T follicular helper cell (primary cell): ENCODE data around the gene HSPBAP1.
"Not testable (repeated sequence)": the region's sequence is repeated elsewhere in the genome, so short reads cannot be mapped to it uniquely, and the experiment has no call there.

Source experiments
- DNase-seq: peaks from one replicate; pipeline ENCODE4 v3.0.0-alpha.2; 2020; ENCODE audit warnings: low read depth

The HSPBAP1 gene

DNA sequence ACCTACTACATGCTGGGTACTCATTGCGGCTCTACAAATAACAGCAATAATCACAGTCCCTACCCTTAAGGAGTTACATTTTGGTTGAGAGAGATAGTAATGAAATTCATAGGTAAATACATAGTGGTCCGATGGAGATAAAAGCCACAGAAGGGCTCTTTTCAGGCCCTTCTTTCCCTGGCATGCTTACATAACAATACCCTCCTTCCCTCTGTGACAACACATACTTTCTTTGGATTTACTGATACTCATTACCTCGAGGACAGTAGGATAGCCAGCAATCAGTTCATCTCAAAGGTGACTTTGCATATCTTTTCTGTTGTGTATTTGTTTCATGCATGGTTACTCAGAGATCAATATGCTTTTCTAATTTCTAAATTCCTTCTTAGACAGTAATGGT is 54.5 kb downstream of the HSPBAP1 start:
- DNase-seq = no peak

DNA sequence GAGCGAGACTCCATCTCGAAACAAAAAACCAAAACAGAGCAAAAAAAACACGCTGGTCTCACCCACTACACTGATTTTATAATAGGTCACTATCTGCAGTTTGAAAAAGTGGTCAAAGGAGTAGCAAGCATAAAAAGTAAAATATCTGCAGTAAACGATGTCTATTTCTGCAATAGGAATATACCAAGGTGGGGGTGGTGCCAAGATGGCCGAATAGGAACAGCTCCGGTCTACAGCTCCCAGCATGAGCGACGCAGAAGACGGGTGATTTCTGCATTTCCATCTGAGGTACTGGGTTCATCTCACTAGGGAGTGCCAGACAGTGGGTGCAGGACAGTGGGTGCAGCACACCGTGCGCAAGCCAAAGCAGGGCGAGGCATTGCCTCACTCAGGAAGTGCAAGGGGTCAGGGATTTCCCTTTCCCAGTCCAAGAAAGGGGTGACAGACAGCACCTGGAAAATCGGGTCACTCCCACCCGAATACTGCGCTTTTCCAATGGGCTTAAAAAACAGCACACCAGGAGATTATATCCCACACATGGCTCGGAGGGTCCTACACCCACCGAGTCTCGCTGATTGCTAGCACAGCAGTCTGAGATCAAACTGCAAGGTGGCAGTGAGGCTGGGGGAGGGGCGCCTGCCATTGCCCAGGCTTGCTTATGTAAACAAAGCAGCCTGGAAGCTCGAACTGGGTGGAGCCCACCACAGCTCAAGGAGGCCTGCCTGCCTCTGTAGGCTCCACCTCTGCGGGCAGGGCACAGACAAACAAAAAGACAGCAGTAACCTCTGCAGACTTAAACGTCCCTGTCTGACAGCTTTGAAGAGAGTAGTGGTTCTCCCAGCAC is 60.7 kb downstream of the HSPBAP1 start:
- DNase-seq = not testable (repeated sequence)

DNA sequence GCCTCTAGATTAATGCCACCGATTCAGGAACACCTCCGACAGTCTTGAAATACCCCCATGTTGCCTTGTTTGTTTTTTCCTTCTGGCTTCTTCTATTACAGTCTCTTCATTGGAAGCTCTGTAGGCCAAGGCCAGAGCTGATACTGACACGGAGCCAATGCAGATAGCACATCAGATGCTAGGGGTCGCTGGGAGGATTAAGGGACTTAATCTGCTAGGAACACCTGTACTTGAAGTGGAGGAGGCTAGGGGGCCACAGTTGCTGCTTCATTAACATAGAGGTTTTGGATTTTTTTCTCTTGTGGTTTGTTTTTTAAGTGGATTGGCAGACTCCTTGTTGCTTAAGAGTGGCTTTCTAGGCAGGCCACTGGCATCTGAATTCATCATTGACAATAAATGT is 63.4 kb downstream of the HSPBAP1 start:
- DNase-seq = no peak

DNA sequence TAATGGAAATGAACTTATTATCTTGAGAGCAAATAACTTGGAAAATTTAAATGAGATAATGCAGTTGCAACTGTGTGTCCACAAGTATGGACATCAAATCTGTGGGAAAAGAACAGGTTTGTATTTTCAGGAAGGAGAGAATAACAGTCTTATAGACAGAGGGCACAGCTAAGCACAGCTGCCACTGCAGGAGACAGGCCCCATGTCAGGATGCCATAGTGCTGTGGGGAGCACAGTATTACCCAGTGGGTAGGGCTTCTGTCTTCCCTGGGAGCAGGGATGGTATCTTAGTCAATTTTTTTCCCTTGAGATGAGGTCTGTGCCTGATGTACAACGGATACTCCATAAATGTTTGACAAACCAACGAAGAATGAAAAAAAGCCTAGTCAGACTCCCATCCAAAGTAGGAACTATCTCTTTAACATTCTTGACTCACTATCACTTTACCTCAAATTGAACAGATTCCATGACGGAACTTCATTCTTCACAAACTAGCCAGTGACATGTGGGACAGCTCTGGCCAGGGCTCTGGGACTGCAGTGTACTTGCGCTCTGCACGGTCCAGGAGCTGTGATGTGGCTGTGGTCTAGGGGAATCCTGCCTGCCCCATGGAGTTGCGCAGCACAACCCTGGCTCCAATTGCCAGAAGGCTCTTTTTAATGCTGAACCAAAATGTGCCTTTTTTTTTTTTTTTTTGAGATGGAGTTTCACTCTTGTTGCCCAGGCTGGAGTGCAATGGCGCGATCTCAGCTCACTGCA is 64.7 kb downstream of the HSPBAP1 start:
- DNase-seq = no peak

DNA sequence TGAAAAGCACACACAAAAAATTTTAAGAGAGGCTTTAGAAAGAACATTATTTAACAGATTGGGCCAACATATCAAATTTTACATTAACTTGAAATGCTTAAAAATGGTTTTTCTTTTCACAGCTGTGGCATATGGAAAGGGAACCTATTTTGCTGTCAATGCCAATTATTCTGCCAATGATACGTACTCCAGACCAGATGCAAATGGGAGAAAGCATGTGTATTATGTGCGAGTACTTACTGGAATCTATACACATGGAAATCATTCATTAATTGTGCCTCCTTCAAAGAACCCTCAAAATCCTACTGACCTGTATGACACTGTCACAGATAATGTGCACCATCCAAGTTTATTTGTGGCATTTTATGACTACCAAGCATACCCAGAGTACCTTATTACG is 65.4 kb downstream of the HSPBAP1 start:
- no peak for DNase-seq

DNA sequence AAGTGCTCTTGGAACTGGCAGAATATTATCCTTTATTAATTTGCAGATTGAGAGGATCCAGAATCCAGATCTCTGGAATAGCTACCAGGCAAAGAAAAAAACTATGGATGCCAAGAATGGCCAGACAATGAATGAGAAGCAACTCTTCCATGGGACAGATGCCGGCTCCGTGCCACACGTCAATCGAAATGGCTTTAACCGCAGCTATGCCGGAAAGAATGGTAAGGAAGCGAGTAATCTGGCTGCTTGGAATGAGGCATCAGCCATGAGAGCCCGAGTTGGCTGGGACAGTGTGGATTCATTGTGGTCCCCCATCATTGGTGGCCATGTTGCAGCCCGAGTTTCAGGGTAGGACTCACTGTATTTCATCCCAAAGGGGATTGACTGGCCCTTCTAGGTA is 65.9 kb downstream of the HSPBAP1 start:
- no peak for DNase-seq

DNA sequence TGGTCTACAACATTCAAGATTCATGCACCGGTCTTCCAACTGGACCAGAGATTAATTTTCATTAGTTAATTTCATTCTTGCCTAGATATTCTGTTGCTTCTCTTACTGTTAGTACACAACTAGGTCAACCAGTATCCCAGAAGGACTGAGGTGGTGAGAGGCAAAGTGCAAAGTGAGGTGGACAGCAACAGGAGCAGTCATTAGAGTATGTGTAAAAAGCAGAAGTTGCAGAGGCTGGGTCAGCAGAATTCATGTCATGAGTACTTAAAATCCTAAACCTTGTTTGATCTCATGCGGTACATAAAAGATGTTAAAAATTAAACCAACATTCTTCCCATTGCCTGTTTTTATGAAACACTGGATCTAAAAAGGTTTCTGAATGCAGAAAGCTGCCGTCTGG is 66.3 kb downstream of the HSPBAP1 start:
- DNase-seq = no peak

DNA sequence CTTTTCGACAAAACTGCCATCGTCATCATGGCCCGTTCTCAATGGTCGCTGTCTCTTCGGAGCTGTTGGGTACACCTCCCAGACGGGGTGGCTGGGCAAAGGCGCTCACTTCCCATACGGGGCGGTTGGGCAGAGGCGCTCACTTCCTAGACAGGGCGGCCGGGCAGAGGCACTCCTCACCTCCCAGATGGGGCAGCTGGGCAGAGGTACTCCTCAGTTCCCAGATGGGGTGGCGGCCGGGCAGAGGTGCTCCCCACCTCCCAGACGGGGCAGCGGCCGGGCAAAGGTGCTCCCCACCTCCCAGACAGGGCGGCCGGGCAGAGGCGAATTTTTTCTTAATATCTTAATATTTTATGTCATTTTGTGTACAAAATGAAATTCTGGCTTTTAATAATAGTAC is 68.5 kb downstream of the HSPBAP1 start:
- no peak for DNase-seq

DNA sequence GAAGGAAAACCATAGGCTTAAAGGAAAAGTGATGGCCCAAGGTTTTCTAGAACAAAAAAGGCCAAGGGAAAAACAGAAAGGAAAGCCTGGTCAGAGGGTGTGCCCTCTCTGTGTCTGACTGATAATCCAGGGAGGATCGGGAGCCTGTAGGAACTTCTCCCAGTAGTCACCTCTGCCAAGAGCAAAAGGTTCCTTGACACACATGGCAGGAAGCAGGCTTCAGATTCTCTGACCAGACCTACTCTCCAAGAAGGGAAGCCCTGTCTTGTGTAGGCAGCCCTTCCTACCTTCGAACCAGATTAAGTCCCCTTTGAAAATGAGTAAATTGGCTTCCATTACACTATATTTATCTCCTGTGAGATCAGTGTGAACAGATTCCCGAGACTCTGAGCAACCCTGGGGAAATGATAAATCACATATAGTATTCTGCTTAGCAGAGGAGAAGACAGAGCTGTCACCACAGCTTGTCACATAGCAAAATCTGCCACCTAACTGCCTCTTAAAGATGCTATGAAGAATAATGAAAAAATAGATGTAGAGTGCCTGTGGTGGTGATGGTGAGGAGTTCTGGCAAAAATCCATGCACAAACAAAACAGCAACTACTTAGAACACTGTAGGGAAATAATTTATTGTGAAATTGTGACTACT is 74.2 kb downstream of the HSPBAP1 start:
- DNase-seq = no peak

DNA sequence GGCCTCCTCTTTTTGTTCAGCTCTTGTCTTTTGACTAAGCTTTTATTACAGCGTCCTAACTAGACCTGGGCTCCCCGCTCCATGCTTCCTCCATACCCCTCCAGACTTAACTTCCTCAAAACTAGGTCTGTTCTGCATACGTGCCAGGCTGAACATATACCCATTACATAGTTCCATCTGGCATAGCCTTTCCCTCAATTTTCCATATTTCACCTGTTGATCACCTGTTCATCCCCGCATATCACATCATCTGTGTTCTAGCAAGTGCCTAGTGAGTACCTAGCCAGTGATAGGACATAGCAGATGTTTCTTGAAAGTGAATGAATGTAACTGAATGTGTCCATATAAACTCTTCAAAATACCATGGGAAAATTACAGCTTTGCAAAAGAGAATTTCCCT is 77.0 kb downstream of the HSPBAP1 start:
- no peak for DNase-seq

DNA sequence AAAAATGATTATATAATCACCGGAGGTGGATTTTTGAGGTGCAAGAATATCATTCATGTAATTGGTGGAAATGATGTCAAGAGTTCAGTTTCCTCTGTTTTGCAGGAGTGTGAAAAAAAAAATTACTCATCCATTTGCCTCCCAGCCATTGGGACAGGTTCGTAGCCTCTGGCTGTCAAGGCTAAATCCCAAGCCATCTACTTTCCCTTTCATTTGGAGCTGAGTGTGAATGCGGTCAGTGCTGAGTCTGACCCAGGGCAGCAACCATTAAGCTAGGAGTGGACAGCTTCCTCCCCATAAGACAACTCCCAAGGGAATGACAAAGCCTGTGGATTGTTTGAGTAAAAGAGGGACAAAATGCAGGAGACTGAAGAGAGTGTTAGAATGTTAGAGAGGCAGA is 79.4 kb downstream of the HSPBAP1 start:
- no peak for DNase-seq

DNA sequence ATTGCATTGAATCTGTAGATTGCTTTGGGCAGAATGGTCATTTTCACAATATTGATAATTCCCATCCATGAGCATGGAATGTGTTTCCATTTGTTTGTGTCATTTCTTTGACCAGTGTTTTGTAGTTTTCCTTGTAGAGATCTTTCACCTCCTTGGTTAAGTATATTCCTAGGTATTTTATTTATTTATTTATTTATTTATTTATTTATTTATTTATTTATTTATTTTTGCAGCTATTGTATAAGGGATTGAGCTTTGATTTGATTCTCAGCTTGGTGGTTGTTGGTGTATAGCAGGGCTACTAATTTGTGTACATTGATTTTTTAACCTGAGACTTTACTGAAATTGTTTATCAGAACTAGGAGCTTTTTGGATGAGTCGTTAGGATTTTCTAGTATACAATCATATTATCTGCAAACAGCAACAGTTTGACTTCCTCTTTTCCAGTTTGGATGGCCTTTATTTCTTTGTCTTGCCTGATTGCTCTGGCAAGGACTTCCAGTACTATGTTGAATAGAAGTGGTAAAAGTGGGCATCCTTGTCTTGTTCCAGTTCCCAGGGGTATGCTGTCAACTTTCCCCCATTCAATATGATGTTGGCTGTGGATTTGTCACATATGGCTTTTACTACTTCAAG is 82.9 kb downstream of the HSPBAP1 start:
- DNase-seq = not testable (repeated sequence)

DNA sequence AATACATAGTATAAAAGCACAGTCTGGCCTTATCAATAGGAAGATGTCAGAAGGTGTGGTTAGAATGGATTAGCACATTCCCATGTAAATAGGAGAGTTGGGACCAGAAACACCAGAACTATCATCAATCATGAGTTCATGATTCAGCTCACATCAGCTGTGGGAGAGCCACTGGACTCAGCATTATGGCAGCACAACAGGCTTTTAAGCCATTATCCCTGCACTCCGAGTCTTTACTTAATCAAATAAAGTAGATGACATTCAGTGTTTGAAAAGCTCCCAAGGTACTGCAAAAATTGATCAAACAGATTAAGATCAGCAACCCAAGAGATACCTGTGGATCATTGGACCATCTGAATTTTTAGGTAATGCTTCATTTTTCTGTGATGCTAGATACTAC is 88.3 kb downstream of the HSPBAP1 start:
- DNase-seq = no peak

DNA sequence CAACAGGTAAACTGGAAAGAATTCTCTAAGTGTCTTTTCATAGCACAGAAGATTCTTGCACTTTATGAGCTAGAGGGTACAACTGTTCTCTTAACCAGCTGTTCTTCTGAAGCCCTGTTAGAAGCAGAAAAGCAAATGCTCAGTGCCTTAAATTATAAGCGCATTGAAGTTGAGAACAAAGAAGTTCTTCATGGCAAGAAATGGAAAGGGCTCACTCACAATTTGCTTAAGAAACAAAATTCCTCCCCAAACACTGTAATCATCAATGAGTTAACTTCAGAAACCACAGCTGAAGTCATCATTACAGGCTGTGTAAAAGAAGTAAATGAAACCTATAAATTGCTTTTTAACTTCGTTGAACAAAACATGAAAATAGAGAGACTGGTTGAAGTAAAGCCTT is 93.4 kb downstream of the HSPBAP1 start:
- no peak for DNase-seq

DNA sequence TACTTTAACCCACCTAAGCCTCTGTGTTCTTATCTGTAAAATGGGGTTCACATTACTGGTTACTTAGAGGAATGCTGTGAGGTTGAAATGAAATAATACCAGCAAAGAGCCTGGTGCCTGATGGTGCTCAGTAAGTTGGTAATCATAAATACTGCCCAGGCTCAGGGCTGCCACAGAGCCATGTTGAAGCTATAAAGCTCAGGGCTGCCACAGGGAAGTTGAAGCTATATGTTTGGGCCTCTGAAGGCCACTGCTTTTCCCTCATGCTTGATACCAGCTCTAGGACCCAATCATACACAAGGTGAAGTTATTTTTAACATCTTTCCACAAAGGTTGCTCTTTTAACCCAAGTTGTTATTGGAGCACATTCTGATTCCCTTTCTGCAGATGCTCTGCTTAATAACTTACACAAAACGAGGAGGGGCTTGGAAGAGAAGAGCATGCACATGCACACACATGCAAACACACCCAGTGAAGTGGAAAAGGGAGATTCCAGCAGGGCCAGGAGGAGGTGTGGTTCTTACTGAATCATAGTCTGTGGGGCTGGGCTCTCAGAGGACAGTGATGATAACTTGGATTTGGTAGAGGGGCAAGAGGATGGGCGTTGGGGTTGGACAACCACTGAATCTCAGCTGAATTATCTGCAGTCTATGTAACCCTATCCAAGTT is 95.5 kb downstream of the HSPBAP1 start:
- DNase-seq = no peak

DNA sequence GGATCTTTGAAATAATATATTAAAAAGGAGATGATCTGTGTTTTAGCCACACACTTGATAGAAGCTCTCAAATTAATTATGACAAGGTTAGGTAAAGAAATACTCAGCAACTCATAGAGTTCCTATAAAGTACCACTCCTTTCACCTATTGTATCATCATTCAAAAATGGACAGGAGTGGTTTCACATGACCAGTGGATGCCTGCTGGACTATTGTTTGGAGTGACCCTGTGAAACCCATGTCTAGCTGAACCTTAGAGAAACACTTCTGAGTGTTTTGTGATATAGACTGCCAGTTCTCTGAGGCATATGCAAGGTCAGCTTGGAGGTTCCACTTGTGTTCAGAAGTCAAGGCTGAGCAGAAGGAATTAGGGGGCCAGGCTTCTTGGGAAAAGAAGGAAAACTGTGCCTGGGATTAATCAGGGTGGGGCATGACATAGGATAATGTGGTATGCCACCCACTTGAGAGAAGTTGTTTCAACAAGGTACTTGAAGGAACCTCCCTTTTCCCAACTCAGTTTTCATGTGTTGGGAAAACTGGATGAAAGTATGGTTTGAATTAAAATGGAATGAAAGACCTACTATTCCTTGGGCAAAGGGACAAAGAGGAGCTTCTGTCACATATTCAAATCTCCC is 97.6 kb downstream of the HSPBAP1 start:
- no peak for DNase-seq

DNA sequence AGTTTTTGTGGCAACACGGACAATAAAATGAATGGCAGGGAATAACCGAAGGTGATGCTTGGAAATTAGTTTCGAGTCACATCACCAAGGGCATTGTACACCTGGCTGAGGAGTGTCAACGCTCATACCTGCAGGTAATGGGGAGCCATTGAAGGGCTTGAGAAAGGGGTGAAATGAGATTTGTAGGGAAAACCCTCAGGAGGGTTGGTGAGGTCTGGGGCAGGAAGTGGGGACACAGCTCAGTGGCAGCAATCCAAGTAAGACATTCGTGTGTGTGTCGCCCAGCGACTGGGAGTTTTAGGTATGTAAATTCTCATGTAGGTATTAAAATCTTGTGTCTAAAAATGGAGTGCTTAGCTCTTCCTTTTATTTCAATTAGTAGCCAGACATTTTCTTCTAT is 98.7 kb downstream of the HSPBAP1 start:
- no peak for DNase-seq

DNA sequence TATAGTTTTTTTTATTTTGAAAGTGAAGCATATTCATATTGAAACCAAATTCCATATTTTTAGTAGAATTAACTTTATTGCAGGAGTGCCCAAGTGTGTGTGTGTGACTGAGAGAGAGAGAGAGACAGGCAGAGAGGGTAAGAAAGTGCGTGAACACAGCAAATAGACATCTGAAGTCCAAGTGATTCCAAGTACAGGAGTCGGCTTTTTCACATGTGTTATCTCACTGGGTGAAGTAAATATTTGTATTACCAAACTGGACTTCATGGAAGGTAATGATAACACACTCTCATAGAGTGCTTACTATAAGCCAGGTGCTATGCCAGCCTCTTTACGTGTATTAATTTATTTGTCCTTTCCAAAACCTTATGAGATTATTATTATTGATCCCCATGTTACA is 101.0 kb downstream of the HSPBAP1 start:
- no peak for DNase-seq

DNA sequence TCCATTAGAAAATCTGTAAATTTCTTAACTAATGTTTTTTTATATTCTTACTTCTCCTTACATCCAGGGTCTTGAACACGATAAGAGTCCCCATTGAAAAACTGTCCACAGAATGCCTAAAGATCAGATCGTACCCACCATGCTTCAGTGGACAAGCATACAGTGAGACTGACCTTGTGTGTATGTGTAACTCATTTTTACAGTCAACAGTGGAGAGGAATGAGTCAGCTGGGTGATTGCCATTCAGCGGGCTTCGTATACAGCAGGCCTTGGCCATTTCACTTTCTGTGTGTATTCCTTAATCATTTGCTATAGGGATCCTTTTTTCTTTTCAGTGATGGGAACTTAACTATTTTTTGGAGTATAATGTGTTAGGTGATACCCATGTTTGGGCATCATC is 102.4 kb downstream of the HSPBAP1 start:
- no peak for DNase-seq

DNA sequence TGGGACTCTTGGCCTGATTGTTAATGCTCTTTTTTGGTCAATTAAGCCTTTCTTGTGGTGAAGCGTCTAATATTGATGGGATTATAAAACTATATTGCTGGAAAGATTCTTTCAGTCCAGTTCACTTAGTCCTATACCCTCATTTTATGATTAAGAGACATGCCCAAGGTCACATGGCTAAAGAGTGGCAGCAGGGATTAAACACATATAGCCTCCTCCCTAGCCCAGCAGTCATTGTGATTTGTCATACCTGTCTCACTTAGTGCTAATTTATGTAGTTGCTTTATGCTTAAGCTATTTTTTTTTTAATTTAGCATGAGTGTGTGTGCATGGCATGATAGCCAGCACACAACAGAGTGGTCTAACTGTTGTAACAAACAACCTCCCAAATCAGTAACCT is 103.5 kb downstream of the HSPBAP1 start:
- DNase-seq = no peak
